Measurements from ENCODE around the gene VPS35. TPM values are rescaled to one million over a fixed set of nuclear protein-coding genes. Genes with fewer than 3 reads are reported as not detected.
"Not testable (repeated sequence)": the region's sequence is repeated elsewhere in the genome, so short reads cannot be mapped to it uniquely, and the experiment has no call there.

The VPS35 gene
- total RNA-seq, 5 donors from 2014 or later (not counting 1 experiment from before 2014, with no cell fraction given): 49.8 to 105 (median 87.3) TPM

DNA sequence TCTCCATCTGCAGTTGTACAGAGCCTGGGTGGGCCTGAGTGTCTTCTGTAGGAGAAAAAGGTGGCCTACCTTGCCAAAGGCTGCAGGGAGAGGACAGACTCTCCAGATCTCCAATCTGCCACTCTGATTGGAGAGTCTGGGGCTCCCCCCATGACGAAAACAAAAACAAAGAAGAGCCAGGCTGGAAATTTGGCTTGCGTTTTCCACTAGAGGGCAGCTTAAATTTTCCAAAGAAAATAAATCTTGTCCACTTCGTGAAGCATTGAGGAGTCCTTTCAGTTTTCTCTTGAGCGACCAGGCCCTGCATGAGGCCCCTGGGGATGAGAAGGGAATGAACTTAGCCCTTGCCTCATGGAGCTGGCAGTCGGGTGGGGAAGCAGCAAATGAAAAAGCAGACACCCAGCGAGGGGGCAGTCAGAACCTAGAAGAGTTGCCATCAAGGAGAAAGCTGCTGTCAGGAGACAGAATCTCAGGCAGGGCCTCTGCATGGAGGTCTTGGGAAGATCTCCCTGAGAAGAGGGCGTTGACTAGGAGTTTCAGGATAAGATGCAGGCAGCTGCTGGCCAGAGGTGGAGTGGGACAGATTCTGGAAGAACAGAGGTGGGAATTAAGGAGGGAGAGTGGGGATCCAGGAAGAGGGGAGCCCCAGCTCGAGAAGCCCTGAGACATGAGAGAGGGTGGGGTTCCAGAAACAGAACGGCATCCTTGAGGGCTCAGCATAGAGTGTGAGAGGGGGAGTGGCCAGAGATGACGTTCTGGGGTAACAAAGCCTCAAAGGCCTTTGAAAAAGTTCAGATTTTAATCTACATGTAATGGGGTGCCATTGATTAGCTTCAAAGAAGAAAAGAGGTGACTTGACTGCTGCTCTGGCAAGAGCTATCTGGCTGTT is 59.4 kb downstream of the VPS35 start:
- Mint-ChIP-seq H3K9me3 (no peaks in the 10 kb centered on the region), H3K27ac (no peak overlapping the region), H3K27me3 (no peaks in the 10 kb centered on the region), H3K4me3 (no peak overlapping the region), H3K4me1 (no peaks in the 10 kb centered on the region), H3K36me3 (no peaks in the 10 kb centered on the region)
- no peak overlapping the region for H3K4me3 ChIP-seq (ENCODE audit: control insufficient read depth in 1 of 2, extremely low read depth in 1 of 2, low read length in 1 of 2)
- no peaks in the 10 kb centered on the region for H3K4me1 ChIP-seq (ENCODE audit: control insufficient read depth in 1 of 2, extremely low read depth in 1 of 2, insufficient read depth in 2 of 2, low read length in 2 of 2)
- no peaks in the 10 kb centered on the region for H3K27me3 ChIP-seq (replicated peaks in 1 of 2; ENCODE audit: control insufficient read depth in 2 of 2, extremely low read depth in 1 of 2, insufficient read depth in 2 of 2, low read length in 1 of 2)
- DNase-seq (no peak), ATAC-seq (replicated peaks in 1 of 4) (no peak)
- ChIA-PET POLR2A (interaction anchor here in 1 of 2 donors (0.5 kb wide), 1 partner anchor 11 kb away, joined by 4 read pairs; no protein-coding TSS in a partner anchor), CTCF (interaction anchor here in 1 of 2 donors (0.5 kb wide), 1 partner anchor 281 kb away, joined by 3 read pairs; no protein-coding TSS in a partner anchor)
- H3K9me3 ChIP-seq: no peaks in the 10 kb centered on the region
- 56% methylated on average over 9 of the region's 10 CpGs for WGBS (ENCODE audit: insufficient coverage)
- no peaks in the 10 kb centered on the region for H3K36me3 ChIP-seq (ENCODE audit: control insufficient read depth in 2 of 2, extremely low read depth in 1 of 2, insufficient read depth in 1 of 2, low read length in 1 of 2)
- no peak overlapping the region for H3K27ac ChIP-seq (ENCODE audit: low read length)

GRCh38 chr16:46627746-46628145 is 61.2 kb downstream of the VPS35 start:
- ATAC-seq (replicated peaks in 1 of 4) (no peak), DNase-seq (no peak)
- Mint-ChIP-seq H3K27me3 (no peaks in the 10 kb centered on the region), H3K4me1 (no peaks in the 10 kb centered on the region), H3K9me3 (no peaks in the 10 kb centered on the region), H3K36me3 (no peaks in the 10 kb centered on the region), H3K4me3 (no peak overlapping the region), H3K27ac (no peak overlapping the region)
- CTCF ChIA-PET: no interaction called here
- WGBS (ENCODE audit: insufficient coverage): 97% methylated on average over 4 of the region's 5 CpGs
- H3K27me3 ChIP-seq (replicated peaks in 1 of 2; ENCODE audit: control insufficient read depth in 2 of 2, extremely low read depth in 1 of 2, insufficient read depth in 2 of 2, low read length in 1 of 2): no peaks in the 10 kb centered on the region
- H3K4me1 ChIP-seq (ENCODE audit: control insufficient read depth in 1 of 2, extremely low read depth in 1 of 2, insufficient read depth in 2 of 2, low read length in 2 of 2): no peaks in the 10 kb centered on the region
- no peaks in the 10 kb centered on the region for H3K9me3 ChIP-seq
- POLR2A ChIA-PET: no interaction called here
- H3K36me3 ChIP-seq (ENCODE audit: control insufficient read depth in 2 of 2, extremely low read depth in 1 of 2, insufficient read depth in 1 of 2, low read length in 1 of 2): no peaks in the 10 kb centered on the region
- no peak overlapping the region for H3K27ac ChIP-seq (ENCODE audit: low read length)
- H3K4me3 ChIP-seq (ENCODE audit: control insufficient read depth in 1 of 2, extremely low read depth in 1 of 2, low read length in 1 of 2): no peak overlapping the region

GRCh38 chr16:46626681-46627080 is 62.3 kb downstream of the VPS35 start:
- H3K27ac ChIP-seq (ENCODE audit: low read length); H3K4me3 ChIP-seq (ENCODE audit: control insufficient read depth in 1 of 2, extremely low read depth in 1 of 2, low read length in 1 of 2); ATAC-seq (replicated peaks in 1 of 4); H3K4me1 ChIP-seq (ENCODE audit: control insufficient read depth in 1 of 2, extremely low read depth in 1 of 2, insufficient read depth in 2 of 2, low read length in 2 of 2); DNase-seq; H3K9me3 ChIP-seq; POLR2A ChIA-PET; H3K4me1 Mint-ChIP-seq; H3K27ac Mint-ChIP-seq; H3K36me3 Mint-ChIP-seq; H3K27me3 ChIP-seq (replicated peaks in 1 of 2; ENCODE audit: control insufficient read depth in 2 of 2, extremely low read depth in 1 of 2, insufficient read depth in 2 of 2, low read length in 1 of 2); H3K27me3 Mint-ChIP-seq; H3K9me3 Mint-ChIP-seq; H3K4me3 Mint-ChIP-seq; H3K36me3 ChIP-seq (ENCODE audit: control insufficient read depth in 2 of 2, extremely low read depth in 1 of 2, insufficient read depth in 1 of 2, low read length in 1 of 2): not testable (repeated sequence)
- WGBS (ENCODE audit: insufficient coverage): 97% methylated on average over 11 of the region's 22 CpGs
- CTCF ChIA-PET: interaction anchor here in 1 of 2 donors (0.6 kb wide), 1 partner anchor 47 kb away, joined by 3 read pairs; no protein-coding TSS in a partner anchor

- H3K27ac ChIP-seq (ENCODE audit: low read length); H3K36me3 ChIP-seq (ENCODE audit: control insufficient read depth in 2 of 2, extremely low read depth in 1 of 2, insufficient read depth in 1 of 2, low read length in 1 of 2); H3K9me3 ChIP-seq; POLR2A ChIA-PET; H3K9me3 Mint-ChIP-seq; H3K27me3 Mint-ChIP-seq; DNase-seq; H3K4me3 Mint-ChIP-seq; H3K4me1 ChIP-seq (ENCODE audit: control insufficient read depth in 1 of 2, extremely low read depth in 1 of 2, insufficient read depth in 2 of 2, low read length in 2 of 2); H3K36me3 Mint-ChIP-seq; H3K27me3 ChIP-seq (replicated peaks in 1 of 2; ENCODE audit: control insufficient read depth in 2 of 2, extremely low read depth in 1 of 2, insufficient read depth in 2 of 2, low read length in 1 of 2); ATAC-seq (replicated peaks in 1 of 4); H3K27ac Mint-ChIP-seq; CTCF ChIA-PET; H3K4me3 ChIP-seq (ENCODE audit: control insufficient read depth in 1 of 2, extremely low read depth in 1 of 2, low read length in 1 of 2): not testable (repeated sequence)
- WGBS (ENCODE audit: insufficient coverage): no CpG with 5 or more reads among the region's 6 CpGs
- peaks cover 16 to 20% (median 17%) of the 10 kb centered on the region in 3 donors for H3K4me1 Mint-ChIP-seq
These were observed 64.1 kb downstream of the VPS35 start for GRCh38 chr16:46624862-46625261.

DNA sequence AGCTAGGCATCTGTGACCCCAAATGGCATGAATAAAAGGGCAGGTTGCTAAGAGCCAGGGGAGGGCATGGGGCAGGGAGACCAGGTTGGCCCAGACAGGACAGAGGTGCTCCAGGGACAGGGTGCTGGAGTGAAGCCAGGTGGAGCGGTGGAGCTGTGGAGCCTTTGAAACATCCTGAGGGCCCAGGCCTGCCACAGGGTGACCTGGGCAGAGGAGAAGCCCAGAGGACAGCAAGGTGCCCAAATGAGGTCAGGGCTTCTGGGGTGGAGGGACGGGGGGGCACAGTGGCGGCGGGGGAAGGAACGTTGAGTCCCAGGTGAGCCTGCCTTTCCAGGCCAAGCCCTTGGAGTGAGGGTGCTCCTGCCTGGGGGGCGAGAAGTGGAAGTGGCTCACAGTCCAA is 65.3 kb downstream of the VPS35 start:
- H3K27ac Mint-ChIP-seq; POLR2A ChIA-PET; H3K36me3 Mint-ChIP-seq; H3K27me3 ChIP-seq (replicated peaks in 1 of 2; ENCODE audit: control insufficient read depth in 2 of 2, extremely low read depth in 1 of 2, insufficient read depth in 2 of 2, low read length in 1 of 2); H3K9me3 Mint-ChIP-seq; DNase-seq; H3K4me3 ChIP-seq (ENCODE audit: control insufficient read depth in 1 of 2, extremely low read depth in 1 of 2, low read length in 1 of 2); H3K4me3 Mint-ChIP-seq; H3K27me3 Mint-ChIP-seq; H3K36me3 ChIP-seq (ENCODE audit: control insufficient read depth in 2 of 2, extremely low read depth in 1 of 2, insufficient read depth in 1 of 2, low read length in 1 of 2); H3K27ac ChIP-seq (ENCODE audit: low read length); H3K4me1 ChIP-seq (ENCODE audit: control insufficient read depth in 1 of 2, extremely low read depth in 1 of 2, insufficient read depth in 2 of 2, low read length in 2 of 2); ATAC-seq (replicated peaks in 1 of 4); CTCF ChIA-PET; H3K9me3 ChIP-seq: not testable (repeated sequence)
- H3K4me1 Mint-ChIP-seq: peaks cover 16 to 20% (median 17%) of the 10 kb centered on the region in 3 donors
- WGBS (ENCODE audit: insufficient coverage): no CpG with 5 or more reads among the region's 6 CpGs

GRCh38 chr16:46623246-46623645 is 65.7 kb downstream of the VPS35 start:
- peaks cover 16 to 20% (median 17%) of the 10 kb centered on the region in 3 donors for H3K4me1 Mint-ChIP-seq
- H3K9me3 Mint-ChIP-seq; H3K36me3 Mint-ChIP-seq; H3K36me3 ChIP-seq (ENCODE audit: control insufficient read depth in 2 of 2, extremely low read depth in 1 of 2, insufficient read depth in 1 of 2, low read length in 1 of 2); H3K27ac ChIP-seq (ENCODE audit: low read length); DNase-seq; H3K27me3 ChIP-seq (replicated peaks in 1 of 2; ENCODE audit: control insufficient read depth in 2 of 2, extremely low read depth in 1 of 2, insufficient read depth in 2 of 2, low read length in 1 of 2); H3K4me3 Mint-ChIP-seq; CTCF ChIA-PET; H3K4me3 ChIP-seq (ENCODE audit: control insufficient read depth in 1 of 2, extremely low read depth in 1 of 2, low read length in 1 of 2); H3K4me1 ChIP-seq (ENCODE audit: control insufficient read depth in 1 of 2, extremely low read depth in 1 of 2, insufficient read depth in 2 of 2, low read length in 2 of 2); POLR2A ChIA-PET; H3K27me3 Mint-ChIP-seq; H3K9me3 ChIP-seq; H3K27ac Mint-ChIP-seq: not testable (repeated sequence)
- peak in 1 of 4 experiments; percentile 37 for ATAC-seq (replicated peaks in 1 of 4)
- WGBS (ENCODE audit: insufficient coverage): no CpG with 5 or more reads among the region's 8 CpGs
